ENCODE results near the gene OLFML2B.
"Not testable (repeated sequence)": the region's sequence is repeated elsewhere in the genome, so short reads cannot be mapped to it uniquely, and the experiment has no call there.

Gene OLFML2B

DNA sequence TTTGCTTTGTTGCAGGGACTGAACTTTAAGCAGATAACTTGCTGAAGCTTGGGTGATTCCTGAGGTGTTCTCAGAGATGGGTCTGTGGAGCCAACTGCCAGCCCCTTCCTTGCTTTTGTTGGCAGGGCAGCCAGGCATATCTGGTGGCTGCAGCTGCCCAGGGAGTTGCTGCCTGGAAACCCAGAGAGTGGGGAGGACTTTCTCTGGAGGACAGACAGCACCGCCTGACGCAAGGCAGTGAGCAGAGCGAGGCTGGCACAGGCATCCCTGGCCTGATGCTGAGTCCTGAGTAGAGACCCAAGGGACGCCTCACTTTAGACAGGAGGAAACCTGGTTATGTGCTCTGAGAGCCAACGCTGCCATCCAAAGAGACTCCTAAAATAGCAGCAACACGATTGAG is 9.8 kb upstream of the OLFML2B start:
- no peak for DNase-seq

DNA sequence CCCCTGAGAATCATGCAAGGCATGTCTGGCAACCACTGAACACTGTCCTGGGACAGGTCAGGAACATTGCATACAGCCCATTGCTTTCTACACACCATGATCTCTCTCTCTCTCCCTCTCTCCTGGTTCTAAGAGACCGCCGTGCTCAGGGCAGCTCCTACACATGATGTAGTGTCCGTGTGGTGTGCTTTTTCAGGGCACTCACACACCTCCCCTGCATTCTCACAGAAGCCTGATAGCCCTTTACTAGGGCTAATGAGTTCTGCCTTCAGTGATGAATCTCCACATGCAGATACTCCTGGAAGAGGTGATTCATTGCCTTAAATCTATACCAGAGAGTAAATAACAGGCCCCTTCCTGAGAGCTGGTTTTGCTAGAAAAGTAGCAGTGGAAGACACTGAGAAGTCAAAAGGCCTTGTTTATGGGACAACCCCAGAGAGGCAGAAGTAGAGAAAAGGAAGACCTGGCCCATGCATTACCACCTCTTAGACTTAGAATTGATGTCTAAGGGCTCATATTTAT is 7.2 kb upstream of the OLFML2B start:
- no peak for DNase-seq

DNA sequence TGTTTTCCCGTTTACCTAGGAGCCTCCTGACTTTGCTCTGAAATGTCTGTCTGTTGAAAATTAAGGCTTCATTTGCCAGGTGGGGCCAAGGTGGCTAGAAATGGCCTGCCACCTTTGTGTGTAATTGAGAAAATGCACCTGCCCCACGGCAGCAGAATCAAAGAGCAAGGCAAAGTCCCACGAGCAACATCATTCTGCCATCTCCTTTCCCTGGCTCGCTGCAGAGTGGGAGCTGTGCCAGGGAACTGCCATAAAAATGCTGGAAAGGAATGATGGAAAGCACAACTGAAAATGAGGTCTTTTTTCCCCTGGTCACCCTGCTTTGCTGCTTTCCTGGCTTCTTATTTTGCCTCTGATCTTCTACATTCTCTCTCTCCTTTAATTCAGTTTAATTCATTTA is 5.5 kb upstream of the OLFML2B start:
- no peak for DNase-seq

DNA sequence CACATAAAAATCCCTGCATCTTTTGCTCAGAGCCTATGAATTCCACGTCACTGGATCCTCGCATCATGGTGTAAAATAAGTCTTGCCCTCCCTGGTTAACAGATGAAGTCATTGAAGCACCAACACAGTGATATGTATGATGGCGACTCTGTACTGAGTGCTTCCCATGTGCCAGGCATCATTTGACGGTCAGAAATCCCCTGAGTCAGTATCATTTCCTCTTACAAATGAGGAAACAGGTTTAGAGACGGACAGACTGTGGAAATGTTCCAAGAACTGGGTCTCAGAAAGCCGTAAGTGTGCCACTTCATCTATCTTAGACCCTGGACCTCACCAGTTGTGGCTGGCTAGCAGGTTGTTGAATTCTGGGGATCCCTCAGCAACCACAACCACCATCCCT is 5.1 kb upstream of the OLFML2B start:
- no peak for DNase-seq

DNA sequence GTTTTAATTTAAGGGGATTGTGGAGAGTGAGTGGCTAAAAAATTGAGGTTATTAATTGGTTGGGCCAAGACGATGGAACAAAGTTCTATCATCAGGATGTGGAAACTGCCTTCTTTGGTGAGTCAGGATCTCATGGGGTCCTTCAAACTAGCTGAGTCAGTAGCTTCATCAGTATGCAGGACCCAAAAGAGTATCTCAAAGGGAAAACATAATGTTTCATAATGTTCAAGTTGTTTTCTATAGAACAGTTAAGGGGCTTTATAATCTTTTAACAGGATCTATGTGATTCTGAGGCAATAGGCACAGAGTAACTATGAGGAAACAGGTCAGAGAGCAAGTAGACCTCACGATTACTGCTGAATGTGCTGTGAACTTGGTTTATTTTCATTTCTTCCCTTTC is 3.2 kb upstream of the OLFML2B start:
- DNase-seq: no peak

DNA sequence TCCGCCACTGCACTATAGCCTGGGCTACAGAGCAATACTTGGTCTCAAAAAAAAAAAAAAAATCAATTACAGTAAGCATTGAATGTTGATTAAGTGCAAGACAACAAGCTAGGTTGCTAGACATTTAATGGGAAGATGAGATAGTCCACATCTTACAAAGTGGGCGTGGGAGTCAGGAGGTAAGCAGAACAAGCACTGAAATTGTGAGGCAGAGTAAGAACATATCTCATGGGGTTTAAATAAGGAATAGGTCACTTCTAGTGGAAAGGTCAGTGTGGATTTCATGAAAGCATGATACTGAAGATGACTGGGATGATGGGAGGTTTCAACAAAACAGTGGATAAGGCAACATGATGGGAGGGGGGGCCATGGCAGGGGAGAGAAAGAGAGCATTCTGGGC is 1.9 kb upstream of the OLFML2B start:
- no peak for DNase-seq

DNA sequence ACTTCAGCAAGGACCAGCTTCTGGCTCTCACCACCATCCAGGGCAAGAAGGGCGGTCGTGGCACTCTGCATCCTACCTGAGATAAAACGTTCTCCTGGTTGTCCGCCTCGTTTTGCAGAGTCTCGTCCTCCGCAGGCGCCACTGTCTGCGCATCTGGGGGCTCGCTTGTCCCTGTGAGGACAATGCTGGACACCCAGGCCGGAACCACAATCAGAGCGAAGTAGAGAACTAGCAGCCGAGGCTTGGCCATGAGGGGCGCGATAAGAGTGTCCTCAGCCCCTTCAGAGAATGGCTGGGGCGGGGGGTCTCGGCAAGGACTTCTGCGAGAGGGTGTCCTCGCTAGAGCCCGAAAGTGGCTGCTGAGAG is 505 bp downstream of the OLFML2B start:
- DNase-seq: no peak

DNA sequence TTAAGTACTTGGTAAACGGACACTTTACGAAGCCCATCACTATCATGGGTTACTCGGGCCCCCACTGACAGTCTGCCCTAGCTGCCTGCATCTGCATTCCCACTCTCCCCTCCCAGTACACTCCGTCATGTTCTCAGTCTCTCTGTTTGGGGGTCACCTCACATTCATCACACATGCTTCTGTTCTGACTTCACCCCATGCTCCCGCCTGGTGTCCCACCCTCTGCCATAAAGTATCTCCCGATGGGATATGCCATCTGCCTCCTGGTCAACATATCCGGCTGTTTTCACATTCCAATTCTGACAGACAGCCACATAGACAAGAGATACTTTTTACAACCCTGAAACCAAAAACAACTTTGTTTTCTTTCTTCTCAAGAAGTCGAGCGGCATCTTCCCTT is 1.0 kb downstream of the OLFML2B start:
- no peak for DNase-seq

DNA sequence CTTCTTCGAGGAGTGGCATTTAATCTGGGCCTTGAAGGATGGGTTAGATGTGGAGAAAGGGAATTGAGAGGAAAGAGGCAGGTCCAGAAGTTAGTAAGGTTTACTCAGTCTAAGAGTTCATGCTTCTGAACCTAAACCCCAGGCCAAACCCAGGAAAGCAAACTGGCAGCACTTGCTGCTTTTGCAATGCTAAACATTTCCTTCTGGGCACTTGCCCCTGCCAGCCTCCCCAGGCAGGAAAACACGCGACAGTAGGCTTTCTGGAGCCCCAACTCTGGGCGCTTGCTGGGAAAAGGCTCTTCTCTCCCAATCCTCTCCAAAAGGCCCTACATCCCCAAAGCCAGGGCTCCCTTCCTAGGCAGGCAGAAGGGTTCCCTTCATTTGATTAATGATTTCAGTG is 2.5 kb downstream of the OLFML2B start:
- no peak for DNase-seq

DNA sequence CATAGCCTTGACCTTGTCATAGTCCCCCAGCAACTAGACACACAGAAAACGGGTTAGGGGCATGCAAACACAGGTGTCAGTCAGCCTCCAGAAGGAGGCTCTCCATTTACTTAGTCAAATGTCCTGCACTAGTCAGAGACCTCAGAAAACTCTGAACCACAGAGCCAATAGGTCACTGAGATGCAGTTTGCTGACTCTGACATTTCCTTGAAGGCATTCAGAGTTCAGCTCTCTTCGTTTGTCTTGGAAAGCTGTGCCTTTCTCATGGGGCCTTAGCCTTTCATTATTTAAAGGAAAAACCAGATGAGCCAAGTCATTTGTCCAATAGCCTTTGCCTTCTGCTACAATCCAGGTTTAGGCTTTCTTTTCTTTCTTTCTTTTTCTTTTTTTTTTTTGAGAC is 3.5 kb downstream of the OLFML2B start:
- no peak for DNase-seq

DNA sequence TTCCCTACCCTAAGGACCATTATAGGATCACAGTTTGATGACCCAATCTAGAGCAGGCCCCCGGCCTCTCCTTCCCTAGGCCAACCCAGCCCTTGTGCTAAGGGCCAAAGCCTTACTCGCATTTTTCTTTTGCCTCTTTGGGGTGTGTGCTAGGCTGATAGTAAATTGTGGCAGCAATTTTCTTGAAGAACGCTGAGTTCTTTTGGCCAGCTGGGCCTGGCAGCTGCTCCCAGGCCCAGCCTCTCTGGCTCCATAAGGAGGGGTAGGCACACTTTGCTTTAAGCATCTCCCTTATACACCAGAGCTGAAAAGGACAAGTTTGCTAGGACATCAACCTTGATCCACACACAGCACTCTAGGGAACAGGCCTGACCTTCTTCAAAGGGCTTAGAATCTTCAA is 4.2 kb downstream of the OLFML2B start:
- no peak for DNase-seq

DNA sequence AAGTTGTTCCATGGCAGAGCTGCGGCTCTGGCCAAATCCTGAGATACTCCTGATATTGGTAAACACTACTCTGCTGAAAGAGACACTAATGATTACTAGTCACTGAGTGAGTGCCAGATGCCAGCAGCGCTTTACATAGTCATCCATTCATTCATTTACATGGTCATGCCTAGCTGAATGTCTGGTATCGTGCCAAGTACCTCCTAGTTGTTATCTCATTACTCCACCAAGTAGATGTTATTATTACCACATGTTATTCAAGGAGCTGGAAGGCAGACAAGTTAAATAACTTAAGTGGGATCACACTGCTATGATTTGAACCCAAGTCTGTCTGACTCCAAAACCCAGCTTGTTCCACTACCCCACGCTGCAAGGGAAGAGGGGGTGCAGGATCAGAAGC is 4.7 kb downstream of the OLFML2B start:
- DNase-seq: peak; percentile 38

DNA sequence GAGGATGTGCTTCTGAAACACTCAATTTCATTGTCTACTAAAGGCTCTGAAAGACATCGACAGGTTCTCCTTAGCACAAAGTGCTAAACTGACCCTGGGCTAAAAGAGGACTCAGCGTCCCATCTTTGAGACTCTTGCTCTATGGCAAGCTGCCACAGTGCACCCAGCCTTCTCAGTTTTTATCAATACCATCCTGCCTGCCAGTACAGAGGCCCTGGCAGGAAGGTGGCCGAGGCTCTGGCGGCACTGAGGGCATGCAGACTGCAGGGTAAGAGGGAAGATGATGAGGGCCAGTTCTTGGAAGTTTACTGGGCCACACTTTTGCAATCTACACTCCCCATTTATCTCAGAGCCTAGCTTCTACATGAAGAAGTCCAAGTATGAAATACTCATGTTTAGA is 5.3 kb downstream of the OLFML2B start:
- no peak for DNase-seq

DNA sequence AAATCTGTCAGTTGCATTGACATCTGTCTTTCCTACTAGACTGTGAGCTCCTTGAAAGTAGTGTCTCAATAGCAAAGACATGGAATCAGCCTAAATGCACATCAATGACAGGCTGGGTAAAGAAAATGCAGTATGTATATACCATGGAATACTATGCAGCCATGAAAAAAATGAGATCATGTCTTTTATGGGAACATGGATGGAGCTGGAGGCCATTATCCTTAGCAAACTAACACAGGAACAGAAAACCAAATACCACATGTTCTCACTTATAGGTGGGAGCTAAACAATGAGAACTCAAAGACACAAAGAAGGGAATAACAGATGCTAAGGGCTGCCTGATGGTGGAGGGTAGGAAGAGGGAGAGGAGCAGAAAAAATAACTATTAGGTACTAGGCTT is 5.9 kb downstream of the OLFML2B start:
- not testable (repeated sequence) for DNase-seq

DNA sequence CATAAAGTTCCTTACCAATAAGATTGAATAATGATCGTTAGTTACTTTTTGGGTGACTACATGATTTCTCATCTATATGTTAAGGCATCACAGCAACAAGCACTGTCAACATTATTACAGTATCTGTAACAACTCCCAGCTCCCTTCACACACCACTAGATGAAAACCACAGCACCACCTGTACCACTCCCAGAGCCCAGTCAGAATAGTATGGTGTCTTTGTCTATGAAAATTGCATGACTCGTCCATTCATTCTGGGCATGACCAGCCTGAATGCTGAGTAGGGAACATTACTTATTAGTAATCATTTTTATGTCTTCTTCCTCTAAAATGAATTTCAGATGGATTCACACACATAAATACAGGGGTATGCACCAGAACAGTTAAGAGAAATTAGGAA is 7.0 kb downstream of the OLFML2B start:
- no peak for DNase-seq

DNA sequence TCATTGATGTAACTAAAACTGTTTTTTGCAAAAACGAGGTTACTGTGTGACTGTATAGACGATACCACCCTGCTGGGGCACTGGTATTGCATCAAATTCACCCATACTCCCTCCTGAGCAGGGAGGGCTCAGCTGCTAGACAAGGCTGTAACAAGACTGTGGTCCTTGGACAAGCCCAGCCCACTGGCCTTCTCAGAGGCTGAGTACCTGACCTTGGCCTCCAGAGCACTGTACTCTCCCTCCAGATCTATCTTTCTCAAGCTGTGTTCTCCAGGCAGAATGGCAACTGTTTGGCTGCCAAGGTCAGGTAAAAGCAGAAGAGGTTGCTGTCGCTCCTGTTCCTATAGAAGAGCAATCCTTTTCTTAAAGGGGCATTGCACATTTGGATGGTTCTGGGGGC is 8.5 kb downstream of the OLFML2B start:
- no peak for DNase-seq

DNA sequence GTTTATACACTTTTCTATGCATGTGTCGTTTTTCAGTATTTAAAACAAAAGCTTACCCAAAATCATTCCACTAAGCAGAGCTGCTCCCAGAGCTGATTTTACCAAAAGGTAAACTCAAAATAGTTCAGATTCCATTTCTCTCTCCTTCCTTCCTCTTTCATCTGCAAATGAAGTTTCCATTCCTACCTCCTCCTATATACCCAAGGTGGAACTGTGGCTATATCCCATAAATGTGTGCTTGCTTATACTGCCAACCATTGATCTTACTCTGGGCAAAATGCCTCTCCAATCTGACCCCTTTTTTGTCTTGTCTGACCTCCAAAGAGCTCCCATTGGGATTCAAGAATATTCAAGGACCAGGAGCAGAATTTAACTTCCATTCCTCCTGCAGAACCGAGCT is 9.5 kb downstream of the OLFML2B start:
- no peak for DNase-seq

DNA sequence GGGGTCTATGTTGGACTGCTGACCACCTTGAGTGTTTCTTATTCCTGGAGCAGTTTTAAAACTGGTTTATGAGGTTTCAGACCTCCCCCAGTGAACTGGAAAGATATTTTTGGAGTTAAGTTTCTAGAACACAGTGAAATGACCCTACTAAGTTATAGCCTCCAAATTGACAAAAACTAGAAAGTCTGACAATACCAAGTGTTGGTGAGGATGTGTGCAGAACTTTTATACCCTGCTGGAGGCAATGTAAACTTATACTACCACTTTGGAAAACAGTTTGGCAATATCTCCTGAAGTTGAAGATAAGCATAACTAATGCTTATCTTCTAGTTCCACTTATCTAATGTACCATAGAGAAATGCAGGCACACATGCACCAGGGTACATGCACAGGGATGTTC is 10.4 kb downstream of the OLFML2B start:
- DNase-seq: no peak

DNA sequence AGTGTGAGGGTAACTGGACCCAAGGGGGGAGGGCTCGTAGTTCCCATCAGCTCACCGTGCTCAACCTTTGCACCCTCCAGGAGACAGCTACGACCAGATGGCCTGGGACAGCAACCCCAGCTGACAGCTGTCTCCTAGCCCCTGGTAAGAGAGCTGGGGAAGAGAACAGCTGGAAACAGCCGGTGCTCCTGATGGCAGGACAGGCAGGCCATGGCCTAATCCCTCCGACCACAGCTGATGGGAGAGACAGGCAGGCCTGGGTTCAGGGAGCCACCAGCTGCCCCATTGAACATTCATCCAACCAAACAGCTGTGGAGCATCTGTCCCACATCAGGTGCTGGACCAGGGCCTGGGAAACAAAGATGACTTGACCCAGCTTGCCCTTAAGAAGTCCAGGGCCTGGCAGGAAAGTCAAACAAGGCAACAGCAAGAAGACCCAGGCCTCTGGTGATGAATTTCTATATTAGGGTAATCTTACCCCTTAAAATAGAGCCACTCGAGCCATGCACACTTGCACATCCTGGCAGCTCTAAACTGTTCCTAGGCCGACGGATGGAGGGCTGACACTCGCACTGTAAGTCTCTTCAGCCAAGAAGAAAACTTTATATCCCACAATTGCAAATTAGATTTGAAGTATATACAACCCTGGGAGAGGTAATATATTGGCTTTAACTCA is 12.2 kb downstream of the OLFML2B start:
- DNase-seq: peak; percentile 64

DNA sequence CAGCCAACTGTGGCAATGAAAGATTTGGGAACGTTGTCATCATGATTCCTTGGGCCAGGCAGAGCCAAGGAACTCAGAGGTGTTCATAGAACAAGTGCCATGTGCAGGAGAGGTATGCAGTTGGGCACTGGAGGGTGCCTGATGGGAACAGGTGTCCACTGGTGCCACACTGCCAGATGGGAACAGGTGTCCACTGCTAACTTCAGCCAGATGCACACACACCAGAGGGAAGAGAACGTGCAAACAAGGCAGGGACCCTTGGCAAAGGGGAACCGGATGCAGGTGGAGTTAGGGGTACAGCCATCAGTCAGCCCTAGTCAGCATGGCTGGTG is 13.5 kb downstream of the OLFML2B start:
- no peak for DNase-seq

DNA sequence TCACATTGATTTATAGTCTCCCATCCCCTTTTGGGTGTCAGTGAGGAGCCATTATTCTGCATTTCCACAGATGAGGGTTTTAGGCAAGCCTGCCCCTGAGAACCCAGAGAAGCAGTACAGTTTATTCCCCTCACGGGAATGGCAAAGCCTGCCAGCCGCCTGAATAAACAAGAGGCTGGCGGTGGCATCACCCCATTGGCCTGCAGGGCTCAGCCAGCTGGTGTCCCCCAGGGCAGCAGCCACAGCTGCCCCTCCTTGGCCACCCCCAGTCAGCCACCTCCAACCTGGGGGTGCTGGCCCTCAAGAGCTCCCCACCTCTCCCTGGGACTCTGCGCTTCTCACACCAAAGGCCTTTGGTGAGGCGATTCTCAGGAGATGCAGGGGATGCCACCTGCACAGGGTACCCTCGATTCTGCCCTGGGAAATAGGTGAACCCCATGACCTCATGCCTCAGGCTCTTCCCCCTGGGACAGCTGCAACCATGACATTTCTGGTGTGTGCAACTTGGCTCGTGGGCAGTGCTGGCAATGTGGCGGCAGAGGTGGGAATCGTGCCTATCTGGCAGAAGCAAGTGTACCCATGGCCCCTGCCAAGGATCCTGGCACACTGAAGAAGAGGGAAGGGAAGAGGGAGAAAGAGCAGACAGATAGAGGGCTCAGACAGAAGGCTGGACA is 14.0 kb downstream of the OLFML2B start:
- DNase-seq: no peak

DNA sequence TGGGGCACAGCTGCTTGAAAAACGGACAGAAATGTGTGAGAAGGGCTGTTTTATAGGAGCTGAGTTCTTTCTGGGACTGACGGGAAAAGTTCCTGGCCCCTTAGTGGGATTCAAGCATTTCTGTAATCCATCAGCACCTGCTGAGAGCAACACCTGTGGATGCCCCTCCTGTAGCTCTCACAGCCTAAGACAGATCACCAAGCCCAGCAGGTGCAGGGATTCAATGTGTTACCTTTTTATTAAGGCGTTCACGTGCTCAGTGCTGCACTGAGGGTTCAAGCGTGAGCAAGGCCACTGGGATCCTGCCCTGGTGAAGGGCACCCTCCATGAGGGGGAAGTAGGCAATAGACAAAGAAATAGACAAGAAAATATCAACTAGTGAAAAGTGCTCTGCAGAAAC is 14.9 kb downstream of the OLFML2B start:
- no peak for DNase-seq

DNA sequence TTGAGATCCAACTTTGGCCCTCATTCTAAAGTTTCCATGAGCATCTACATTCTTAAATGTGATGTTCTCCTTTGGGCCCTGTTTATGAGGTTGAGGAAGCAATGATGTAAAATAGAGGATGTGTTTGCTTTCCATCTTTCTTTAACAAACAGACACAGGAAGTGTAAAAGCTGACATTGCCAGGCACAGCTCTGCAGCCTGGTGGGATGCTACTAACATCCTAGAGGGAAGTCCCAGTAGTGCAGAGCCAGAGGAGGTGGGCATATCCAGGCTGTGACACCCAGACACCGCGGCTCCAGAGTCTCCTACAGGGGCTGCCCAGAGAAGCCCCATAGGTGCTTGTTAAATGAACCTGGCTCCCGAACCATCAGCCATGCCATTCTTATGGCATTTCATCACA is 16.2 kb downstream of the OLFML2B start:
- DNase-seq: no peak

DNA sequence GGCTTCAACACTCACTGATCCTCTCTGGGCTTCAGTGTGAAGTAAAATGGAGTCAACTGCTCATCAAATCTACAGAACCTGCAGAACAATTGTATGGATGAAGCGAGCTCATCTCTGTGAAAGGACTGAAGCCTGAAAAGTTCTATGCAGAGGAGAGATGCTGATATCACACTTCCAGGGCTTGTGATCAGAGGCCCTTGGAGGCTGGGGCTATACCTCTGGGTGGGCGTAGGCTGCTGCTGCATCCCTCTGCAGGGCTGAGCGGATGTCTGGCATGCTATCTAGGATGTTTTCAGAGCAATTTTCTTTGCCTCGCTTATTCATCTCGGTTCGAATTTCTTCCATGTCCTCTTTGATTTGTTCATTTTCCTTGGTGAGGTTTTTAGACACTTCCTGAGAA is 17.6 kb downstream of the OLFML2B start:
- no peak for DNase-seq

DNA sequence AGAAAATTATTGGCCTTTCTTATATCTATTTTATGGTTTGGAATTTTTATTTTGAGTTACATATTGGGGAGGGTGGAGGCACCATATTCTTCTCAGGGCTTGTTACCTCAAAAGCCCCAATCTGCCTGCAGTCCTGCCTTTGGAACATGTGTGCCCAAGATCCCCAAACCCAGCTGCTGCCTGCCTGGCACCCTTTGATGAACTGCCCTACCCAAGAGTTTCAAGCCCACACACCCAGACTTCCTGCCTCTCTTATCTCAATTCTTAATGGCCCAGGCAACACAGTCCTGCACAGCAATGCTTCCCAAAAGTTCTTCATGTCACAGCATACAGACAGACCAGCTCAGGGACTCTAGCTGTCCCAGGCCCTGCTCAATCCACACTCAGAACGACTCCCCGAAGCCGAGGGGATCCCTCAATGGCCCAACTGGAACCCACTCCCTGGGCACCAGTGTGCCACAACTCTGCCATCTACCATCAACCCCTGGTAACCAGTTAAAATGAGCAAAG is 19.2 kb downstream of the OLFML2B start:
- no peak for DNase-seq
